GM21825 (cell line): ENCODE measurements around the gene SPDYE4.
A peak's percentile ranks its signal among the peaks of the same experiment; 100 is the strongest.
"Not testable (repeated sequence)": the region's sequence is repeated elsewhere in the genome, so short reads cannot be mapped to it uniquely, and the experiment has no call there.

Source experiments
- ATAC-seq: cut with Tn5 transposase; IDR thresholded peaks from one replicate; pipeline ENCODE4 v1.9.1; 2021; ENCODE audit warnings: mild to moderate bottlenecking, moderate library complexity; ENCODE audit not compliant: unreplicated experiment

Gene SPDYE4, protein sequence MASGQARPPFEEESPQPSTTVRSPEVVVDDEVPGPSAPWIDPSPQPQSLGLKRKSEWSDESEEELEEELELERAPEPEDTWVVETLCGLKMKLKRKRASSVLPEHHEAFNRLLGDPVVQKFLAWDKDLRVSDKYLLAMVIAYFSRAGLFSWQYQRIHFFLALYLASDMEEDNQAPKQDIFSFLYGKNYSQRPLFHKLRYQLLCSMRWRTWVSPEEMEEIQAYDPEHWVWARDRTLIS

DNA sequence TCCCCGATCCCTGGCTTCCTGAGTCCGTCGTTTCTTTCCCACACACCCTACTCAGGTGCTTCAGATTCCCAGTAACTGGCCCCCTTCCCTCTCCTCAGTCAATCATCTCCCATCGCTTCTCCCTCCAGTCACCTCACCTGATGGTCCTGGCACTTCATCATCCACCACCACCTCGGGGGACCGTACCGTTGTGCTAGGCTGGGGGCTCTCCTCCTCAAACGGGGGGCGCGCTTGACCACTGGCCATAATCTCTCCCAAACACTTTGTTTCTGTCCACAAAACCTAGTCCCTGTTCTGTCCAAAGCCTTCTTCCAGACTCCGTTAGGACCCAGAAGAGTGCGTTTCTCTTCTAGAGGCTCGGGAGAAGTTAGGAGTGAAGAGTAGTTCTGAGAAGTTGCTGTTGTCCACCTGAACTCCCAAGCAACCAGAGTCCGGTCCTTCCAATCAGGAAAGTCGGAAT is at the start of gene SPDYE4:
Gene SPDYE4, minus strand, starts transcription at position 410 of the 460 bp plus-strand sequence. Its CDS starts 164 bp downstream, at position 246.
- ATAC-seq = no peak

DNA sequence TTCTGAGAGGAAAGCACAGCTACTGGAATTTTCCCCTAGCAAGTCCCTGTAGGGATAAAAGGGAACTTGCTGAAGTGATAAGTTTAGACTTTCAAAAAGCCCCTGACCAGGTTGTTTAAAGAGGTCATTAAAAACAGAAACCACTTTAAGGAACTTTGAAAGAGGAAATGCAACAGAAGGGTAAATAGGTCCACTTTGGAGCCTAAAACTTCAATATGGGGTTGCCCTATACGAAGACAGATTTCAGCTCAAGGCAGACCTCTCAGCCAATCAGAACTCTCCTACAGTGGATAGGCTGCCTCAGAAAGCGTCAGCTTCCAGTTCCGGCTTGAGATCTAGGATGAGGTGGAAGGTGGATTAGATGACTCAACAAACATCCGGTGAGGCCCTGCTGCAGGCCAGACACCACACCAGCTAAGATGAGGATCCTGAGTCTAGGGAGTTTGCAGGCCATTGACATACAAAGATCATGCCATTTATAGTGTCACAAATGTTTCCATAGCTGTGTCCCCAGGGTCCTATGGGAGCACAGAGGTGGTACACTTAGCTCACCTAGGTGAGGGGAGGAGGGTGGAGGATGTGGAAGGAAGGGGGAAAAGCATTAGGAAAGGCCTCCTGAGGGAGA is 48.7 kb upstream of the SPDYE4 start:
- ATAC-seq = peak; percentile 90

DNA sequence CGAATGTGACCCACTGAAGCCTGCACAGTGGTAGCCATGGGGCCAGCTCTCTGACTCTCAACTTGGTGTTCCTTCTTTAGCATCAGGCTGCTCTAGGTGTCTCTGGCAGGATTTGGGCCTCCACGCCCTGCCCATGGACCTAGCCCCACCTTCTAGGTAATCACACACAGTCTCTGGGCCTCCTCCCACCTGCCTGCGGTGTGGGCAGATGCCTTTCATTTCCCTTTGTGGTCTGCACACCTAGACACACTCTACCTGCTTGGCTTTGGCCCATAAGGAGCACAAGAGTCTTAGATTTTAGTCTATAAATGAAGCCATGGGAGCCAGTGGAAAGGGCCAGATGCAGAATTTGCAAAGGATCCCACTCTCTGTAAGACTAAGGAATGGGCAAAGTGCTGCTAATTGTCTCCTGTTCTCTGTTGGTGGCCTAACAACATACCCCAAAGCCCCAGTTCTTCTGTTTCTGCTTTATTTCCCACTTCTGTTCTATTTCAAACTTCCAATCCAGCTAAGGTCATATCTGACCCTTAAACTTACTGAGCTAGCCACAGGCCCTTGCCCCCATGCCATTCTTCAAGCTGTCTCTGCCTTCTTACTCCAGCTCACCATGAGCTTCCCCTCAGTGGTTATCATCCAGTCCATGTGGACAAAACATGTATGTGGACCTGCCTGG is 48.0 kb upstream of the SPDYE4 start:
- ATAC-seq = no peak

DNA sequence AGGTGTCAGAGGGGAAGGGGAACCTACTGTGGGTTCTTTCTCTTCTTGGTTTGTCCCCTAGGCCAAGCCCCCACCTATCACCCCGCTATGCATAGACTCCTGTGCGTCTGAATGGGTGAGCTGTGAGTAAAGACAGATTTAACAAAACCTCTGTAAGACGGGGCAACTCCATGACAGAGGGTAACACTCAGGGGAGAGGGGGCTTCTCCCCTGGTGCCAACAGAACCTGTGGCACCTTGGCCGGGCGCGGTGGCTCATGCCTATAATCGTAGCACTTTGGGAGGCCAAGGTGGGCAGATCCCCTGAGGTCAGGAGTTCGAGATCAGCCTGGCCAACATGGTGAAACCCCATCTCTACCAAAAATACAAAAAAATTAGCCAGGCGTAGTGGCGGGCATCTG is 47.0 kb upstream of the SPDYE4 start:
- not testable (repeated sequence) for ATAC-seq

DNA sequence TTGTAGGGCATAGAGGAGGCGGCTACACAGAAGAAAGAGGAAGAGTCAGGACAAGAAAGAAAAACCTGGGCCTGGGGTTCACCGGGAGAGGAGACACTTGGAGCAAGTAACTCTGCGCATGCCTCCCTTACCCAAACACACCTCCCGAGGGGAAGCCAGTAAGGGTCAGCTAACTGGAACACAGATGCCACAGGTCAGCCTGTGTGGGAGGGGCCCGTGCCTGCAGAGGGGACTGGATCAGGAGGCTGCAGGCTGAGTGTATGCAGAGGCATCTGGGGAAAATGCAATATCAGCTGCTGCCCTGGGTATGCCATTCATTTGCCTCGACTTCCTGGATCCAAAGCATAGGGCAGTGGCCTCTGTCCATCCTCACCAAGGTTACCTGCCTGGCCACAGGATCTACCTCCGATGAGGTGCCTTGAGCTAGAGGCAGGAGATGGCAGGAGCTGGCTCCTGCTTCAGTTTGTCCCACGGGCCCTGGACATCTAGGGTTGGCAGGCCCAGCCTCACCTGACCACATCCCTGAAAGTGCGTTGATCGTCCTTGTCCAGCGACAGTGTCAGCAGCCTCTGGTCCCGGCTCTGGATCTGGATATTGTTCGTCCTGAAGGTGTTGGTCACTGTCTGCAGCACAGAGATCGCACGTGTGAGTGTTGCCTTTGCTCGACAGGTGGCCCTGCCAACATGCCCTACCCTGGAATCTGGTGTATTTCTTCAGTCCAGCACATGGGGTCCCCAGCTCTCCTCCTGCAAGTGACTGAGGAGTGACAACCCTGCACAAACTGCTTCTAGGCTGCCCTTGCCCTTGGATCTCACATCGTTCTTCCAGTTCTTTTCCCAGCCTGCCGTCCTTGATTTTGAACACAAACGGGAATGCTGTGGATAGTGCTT is 45.4 kb upstream of the SPDYE4 start:
- no peak for ATAC-seq

DNA sequence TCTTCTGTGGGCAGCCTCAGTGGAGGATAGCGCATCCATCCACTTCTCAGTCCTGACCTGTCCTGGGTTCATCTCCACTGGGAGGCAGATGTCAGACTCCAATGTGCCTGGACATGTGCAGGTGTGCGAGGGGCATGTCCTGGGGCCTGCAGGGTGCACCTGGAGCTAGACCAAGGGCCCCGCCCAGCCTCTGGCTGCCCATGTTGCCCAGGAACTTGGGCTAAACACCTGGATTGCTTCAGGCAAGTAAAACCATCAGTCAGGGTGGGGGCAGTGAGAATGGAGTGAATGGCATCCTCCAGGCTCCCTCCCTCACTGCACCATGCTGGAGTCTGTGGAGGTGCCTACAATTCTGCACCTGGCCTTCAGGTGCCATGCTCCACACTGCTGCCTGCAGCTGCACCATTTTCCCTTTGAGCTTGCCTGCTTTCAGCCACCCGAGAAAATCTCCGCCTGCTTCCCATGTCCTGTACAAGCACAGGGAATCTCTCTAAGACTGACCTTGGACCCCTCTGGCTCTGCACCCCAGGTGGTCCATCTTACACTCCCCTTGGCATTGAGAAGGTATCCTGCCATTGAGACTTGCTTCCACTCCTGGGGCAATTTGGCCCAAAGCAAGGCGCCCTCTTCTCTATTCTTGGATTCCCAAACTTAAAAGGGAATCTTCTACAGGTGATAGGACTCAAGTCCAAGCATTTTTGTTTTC is 42.9 kb upstream of the SPDYE4 start:
- ATAC-seq = no peak

DNA sequence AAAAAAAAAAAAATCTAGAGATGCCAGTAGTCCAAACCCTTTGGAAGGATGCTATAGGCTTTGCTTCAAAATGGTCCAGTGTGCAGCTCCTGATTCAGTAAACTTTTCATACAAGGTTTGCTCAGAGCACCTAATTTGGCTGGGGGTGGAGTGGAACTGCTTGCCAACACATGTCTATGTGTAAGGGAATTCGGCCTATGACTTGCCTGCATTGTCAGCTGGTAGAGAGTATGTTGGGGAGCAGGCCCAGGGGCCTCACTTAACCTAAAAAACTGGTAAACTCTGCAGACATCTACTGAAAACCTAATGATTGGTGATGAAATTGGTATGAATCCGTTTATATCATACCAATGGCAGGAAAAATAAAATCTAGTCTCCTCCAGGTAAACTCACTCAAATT is 42.3 kb upstream of the SPDYE4 start:
- no peak for ATAC-seq

DNA sequence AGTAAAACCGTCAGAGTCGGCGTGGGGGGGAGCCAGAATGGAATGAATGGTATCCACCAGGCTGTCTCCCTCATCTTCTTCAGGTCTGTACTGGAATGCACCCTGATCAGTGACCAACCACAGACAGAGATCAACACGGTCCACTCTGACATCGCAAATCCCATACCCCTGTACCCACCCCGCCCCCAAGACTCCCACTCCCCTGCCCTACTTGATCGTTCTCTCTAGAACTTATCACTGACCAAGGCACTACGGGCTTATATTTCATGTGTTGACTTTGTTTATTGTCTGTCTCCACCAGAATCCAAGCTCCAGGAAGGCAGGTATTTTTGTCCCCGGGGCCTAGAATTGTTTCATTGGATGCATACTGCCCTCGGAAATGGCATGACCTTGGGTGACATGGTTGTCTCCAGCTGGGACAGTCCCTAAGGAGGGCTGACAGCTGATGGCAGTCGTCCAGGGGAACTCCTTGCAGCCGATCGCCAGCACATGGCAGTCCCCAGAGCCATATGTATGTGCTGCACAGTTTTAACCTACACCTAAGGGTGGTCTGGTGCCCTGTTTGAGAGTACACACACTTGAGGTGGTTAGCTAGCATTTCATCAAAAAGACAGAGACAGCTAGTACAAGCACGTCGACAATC is 41.3 kb upstream of the SPDYE4 start:
- no peak for ATAC-seq

DNA sequence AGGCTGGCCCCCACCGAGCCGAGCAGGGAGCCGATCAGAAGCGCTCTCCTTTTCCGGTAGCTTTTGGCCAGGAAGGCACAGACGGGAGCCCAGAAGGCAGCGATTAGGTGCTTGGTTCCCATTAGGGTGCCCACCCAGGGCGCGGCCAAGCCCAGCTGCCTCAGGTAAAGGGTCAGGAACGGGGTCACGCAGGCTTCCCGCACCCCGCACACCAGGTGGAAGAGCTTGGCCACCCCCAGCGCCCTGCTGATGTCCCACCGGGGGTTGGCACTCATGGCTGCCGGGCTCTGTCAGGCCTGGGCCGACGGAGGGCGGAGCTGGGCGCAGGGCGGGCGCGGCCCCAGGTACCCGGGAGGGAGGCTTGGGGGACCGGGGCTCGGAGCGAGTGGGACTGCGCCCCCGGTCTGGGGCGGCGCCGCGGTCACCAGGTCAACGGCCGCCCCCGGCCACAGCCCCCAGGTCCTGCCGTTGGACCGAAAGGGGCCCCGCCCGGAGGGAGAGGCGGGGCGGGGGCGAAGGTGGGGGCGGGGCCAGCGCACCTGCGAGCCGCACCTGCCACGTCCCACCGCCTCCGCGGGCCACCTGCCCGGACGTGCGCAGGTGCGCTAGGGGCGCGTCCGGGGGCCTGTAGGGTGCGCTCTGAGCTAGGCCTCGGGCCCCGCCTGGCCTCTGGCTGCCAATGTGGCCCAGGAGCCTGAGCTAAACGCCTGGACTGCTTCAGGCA is 40.7 kb upstream of the SPDYE4 start, which contains the start of gene MFSD6L:
Gene MFSD6L, minus strand, starts transcription at position 520 of the 724 bp plus-strand sequence. Its CDS starts 245 bp downstream, at position 275.
- no peak for ATAC-seq

DNA sequence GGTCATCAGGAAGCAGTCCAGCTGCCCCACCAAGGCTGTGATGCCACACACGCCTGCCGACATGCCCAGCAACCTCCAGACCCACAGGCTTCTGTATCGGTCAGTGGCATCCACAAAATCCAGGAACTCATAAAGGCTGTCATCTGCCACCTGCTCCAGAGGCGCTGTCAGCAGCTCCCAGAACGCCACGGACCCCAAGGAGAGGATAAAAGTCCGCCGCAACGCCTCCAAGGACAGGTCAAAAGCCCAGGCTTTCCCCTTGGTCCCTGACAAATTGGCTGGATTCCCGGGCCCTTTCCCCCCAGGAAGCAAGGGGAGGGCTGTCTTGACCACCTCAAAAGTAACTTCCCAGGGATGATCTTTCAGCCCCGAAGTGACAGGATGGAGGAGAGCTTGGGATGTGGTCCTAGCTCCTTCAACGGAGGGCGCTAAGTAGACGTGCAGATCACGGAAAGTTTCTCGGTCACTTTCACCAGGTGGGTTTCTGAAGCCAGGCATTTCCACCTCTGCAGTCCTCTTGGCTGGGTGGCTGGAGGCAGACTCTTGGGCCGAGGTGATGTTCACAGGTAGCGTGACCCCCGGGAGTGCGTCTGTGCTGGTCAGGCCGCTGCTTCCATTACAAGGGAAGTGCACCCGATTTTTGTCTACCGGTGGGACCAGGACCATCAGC is 40.0 kb upstream of the SPDYE4 start:
- no peak for ATAC-seq

DNA sequence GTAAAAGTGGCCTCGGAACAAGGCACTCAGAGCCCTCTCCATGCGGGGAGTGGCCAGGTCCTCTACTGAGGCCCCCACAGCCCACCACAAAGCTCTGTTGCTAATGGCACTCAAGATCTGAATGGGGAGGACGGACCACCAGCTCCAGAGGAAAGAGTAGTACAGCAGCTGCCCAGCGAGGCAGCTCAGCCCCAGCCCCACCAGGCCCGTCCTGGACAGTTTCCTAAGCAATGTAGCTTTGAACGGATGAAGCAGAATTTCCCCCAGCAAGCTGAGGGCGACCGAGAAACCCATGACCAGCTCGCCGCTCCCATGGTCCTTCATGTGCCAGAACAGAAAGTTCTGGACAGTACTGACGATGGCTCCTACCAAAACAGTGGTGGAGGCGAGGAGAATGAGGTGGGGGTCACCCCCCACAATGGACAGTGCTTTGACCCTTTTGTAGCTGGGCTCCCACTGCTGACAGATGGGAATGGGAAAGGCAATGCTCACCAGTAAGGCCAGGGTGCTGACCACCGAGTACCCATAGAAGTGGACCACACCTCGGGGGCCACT is 39.4 kb upstream of the SPDYE4 start:
- ATAC-seq = no peak

DNA sequence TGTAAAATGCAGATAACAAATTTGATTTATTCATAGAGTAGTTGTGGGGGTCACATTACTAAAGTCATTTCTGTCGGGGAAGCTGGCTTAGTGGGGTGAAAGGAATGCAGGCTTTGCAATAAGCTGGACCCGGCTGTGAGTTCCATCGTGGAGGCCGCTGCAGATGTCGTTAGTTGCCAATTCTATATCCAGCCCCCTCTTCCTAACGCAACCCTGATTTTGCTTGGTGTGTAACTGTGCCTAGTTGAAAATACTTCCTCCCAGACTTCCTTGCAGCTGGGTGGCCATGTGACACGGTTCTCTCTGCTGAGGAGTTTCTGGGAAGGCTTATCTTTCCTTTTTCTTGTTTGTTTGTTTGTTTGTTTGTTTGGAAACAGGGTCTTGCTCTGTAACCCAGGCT is 36.3 kb upstream of the SPDYE4 start:
- ATAC-seq = no peak

DNA sequence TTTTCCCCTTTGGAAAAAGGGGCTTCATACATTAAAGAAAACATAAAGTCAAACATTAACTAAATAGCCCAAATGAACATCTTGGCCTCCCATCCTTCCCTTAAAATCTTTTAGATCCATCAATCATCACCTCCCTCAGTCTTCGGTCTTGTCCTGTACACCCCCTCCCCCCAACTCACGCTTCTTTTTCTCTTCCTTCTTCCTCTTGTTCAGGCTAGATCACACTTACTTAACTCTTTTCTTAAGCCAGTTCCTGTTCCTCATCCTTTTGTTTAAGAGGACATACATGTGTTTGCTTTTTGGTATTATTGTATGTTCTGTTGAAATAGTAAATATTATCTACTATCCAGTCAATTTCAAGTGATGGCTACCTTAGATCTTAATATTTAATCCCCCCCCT is 35.3 kb upstream of the SPDYE4 start:
- ATAC-seq = no peak

DNA sequence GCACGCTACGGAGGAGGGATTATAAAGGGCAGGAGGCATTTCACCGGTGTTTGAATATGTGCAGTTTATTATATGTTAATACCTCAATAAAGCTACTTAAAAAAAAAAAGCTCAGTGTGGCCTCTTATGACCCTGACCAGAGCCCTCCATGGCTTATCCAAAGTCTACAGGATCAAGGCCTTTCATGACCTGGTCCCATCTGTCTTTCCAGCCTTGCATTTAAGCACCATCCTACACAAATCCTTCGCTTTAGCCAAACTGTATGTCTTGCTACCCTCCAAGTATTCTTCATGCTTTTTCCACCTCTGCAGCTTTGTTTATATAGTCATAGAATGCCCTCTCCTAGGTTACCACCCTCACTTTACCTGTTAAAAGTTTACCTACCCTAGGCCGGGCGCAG is 34.3 kb upstream of the SPDYE4 start:
- no peak for ATAC-seq

DNA sequence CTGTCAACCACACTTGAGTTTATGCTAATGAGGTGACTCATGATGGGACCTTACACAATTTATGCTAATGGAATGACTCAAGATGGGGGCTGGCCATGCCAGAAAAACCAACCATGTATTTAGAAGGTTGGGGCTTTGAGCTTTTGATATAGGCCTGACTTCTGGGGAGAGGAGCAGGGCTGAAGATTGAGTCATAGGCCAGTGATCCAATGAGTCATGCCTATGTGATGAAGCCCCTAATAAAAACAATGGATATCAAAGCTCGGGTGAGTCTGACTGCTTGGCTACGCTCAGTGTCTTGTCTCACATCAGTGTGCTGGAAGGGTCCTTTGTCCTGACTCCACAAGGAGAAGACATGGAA is 33.5 kb upstream of the SPDYE4 start:
- ATAC-seq = no peak

DNA sequence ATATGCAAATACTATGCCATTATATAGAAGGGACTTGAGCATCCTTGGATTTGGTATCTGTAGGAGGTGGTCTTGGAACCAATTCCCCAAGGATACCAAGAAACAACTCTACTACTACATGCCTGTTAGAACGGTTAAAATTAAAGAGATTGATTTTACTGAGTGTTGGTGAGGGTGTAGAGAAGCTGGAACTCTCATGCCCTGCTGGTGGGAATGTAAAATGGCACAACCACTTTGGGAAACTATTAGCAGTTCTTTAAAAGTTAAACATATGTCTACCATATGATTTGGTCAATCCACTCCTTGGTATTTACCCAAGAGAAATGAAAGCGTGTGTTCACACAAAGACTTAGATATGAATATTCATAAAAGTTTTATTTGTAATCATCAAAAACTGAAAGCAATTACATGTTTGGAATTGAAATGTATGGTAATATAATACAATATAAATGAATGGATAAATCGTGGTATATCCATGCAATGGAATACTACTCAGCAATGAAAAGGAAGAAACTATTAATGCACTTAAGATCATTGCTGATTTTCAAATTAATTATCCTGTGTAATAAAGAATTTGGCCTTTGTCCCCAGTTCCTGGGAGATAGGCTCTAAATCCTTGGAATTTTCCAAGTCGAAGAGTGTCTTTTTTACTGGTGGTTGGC is 33.0 kb upstream of the SPDYE4 start:
- ATAC-seq = no peak

DNA sequence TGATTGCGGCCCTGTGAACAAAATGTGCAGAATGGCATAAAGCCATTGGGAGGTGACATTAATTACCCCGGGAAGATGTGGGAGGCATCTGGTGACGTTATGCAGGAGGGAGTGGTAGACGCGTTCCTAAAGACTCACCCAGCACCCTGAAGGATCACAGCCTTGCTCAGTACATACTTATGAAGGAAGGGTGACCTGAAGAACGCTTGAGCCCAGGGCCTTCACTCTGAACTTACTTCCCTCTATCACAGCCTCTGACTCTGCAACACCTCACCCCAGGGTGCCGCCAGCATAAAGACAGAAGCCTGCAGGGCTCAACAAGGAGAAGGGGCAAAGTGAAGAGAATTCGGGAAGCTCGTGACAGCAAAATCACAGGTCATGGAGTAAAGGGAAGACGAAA is 31.4 kb upstream of the SPDYE4 start:
- no peak for ATAC-seq

DNA sequence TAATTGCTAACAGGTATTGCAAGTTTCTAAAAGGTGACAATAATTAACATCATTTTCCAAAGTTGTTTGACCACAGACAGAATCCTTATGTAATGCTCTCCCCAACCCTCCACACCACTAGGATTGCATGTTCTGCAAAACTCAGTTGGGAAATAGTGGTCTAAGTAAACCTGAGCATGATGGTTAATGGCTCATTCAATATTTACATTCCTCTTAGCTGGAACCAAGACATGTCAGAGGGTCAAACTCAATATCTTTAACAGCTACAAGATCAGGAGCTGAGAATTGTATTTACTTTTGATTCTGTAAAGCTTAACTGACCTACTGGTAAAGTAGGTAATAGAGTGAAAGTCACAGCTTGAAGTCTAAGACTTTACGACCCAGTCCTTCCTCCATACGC is 30.7 kb upstream of the SPDYE4 start:
- no peak for ATAC-seq
